ENCODE data around the gene COLQ. TPM values are rescaled to one million over a fixed set of nuclear protein-coding genes. Genes with fewer than 3 reads are reported as not detected.

The COLQ gene
- total RNA-seq, 1 donor from 2014 or later, result 2.2 TPM

DNA sequence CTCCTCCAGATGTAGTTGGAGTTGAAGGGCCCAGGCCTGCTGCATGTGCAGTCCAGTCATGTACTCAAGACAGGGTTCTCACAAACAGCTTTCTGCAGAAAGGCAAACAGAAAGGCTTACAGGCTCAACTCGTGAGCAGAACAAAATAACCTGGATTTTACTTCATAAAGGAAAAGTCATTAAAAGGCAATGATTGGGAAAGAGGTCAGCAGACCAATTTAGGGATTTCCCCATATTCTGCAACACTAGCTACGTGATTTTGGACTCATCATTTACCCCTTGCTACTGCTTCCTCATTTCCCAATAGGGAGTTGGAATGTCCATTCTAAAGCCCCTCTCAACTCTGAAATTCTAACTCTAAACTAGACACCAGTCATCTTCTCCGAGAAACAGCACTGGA lies 112.3 kb downstream of the COLQ start:
- no peak for DNase-seq
- intact Hi-C loops (cut with DNase I), result loop anchor here (5.0 kb wide), 1 partner anchor 207 kb away; no protein-coding TSS in a partner anchor
- no peak for ATAC-seq (ENCODE audit: poor library complexity)

GRCh38 chr3:15405448-15406050 lies 116.0 kb downstream of the COLQ start:
- ATAC-seq (ENCODE audit: poor library complexity) (peak; percentile 76), DNase-seq (no peak)
- intact Hi-C loops (cut with DNase I), result loop anchor here (5.0 kb wide), 1 partner anchor 203 kb away; no protein-coding TSS in a partner anchor

DNA sequence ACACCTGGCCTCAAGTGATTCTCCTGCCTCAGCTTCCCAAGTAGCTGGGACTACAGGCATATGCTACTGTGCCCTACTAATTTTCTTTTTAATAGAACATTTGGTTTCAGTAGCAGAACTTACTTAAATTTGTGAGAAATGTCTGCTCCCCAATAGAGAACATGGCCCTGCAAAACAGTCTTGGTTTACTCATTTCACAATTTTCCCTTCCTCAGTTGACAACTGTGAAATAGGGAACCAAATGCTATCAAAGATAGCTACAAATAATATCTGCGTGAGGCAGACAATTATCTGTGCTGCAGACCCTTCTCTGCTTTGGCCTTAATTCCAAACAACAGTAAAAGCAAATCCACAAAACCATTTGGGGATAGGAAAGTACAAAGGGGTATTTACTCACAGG lies 116.7 kb downstream of the COLQ start:
- DNase-seq, result no peak
- no peak for ATAC-seq (ENCODE audit: poor library complexity)
- intact Hi-C loops (cut with DNase I), result loop anchor here (5.0 kb wide), 1 partner anchor 202 kb away; no protein-coding TSS in a partner anchor

DNA sequence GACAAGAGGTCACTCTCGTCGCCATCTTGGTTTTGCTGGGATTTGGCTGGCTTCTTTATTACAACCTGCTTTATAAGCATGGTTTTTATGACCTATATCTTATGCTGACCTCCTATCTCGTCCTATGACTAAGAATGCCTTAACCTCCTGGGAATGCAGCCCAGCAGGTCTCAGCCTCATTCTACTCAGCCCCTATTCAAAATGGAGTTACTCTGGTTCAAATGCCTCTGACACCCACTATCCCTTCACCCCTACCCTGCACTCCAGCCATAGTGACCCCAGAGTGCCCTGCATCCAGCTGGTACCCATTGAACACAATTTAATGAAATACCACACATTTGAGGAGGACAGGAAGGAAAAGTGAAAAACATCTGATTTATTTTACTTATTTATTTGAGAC lies 117.5 kb downstream of the COLQ start:
- intact Hi-C loops (cut with DNase I), result no loop called here
- ATAC-seq (ENCODE audit: poor library complexity), result no peak
- no peak for DNase-seq

GRCh38 chr3:15403495-15403894 lies 118.0 kb downstream of the COLQ start:
- no peak for ATAC-seq (ENCODE audit: poor library complexity)
- no peak for DNase-seq

GRCh38 chr3:15401936-15402335 lies 119.6 kb downstream of the COLQ start:
- no peak for ATAC-seq (ENCODE audit: poor library complexity)
- intact Hi-C loops (cut with DNase I), result no loop called here
- DNase-seq, result no peak

More at GRCh38 chr3:15403495-15403894, 118.0 kb downstream of the COLQ start:
- intact Hi-C loops (cut with DNase I), result no loop called here

Small RNA genes within 50 kb of the gene (microRNA-seq; reads per million reads assigned to microRNA genes)
- not detected for gene MIR4270

Other genes starting within 250 kb of the COLQ start
- 10.4 TPM for gene SH3BP5, start 189.1 kb downstream of the COLQ start, total RNA-seq
- gene METTL6, start 94.2 kb downstream of the COLQ start, total RNA-seq, result 8.5 TPM
- 7.8 TPM for gene EAF1, start 94.1 kb downstream of the COLQ start, total RNA-seq
- gene HACL1, start 79.9 kb upstream of the COLQ start, total RNA-seq, result 14.4 TPM
- gene BTD, start 80.0 kb upstream of the COLQ start, total RNA-seq, result 10.3 TPM

Measured in Right ventricle myocardium superior (tissue), 1 donor.